GF-D8 (cell line): ENCODE measurements around the gene SLC18A3.

Experiments used
- DNase-seq: peaks from one replicate; lab custom pipeline; 2025; lab: John Stamatoyannopoulos, UW

Gene SLC18A3

DNA sequence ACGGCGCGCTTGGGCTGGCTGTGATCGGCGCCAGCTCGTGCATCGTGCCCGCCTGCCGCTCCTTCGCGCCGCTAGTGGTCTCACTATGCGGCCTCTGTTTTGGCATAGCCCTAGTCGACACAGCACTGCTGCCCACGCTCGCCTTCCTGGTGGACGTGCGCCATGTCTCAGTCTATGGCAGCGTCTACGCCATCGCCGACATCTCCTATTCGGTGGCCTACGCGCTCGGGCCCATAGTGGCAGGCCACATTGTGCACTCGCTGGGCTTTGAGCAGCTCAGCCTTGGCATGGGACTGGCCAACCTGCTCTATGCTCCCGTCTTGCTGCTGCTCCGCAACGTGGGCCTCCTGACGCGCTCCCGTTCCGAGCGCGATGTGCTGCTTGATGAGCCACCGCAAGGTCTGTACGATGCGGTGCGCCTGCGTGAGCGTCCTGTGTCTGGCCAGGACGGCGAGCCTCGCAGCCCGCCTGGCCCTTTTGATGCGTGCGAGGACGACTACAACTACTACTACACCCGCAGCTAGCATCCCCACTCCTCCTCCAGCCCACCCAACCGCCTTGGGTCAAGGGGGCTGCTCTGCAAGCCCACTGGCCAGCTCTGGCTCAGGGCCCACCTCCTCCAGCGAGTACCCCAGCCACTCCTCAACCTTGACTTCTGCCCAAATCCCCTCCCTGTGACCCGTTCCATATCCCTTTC, 1.9 kb downstream of the SLC18A3 start:
- DNase-seq: no peak

DNA sequence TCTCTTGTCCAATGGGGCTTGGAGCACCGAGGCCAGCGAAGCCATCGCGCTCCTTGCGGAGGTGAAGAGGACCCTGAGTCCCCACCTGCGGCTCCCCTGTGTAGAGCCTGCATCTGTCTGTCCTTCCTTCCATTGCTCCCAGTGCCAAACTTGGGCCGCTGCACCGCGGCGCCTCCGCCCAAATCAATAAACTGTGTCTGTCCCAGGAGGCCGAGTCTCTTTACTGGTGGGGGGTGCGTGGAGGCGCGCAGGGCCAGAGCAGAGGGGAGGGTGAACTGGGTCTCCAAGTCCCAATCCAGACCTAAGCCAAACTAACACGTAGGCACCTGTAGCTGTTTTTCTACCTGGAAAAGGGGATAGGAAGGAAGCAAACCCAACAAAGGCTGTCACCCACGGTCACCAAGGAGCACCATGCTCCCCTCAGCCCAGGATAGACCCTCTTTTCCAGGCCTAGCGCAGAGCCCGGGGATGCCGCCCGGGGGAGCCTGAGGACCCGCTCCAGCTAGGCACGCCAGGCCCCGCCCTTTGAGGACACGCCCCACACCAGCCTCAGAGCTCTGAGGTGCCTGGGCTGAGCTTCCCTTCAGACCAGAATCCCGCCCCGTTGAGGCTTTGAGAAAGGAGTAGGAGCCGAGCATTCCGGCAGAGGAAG, 2.5 kb downstream of the SLC18A3 start:
- no peak for DNase-seq

GRCh38 chr10:49613165-49613881, 3.2 kb downstream of the SLC18A3 start:
- DNase-seq: no peak

- no peak for DNase-seq
These were observed 3.8 kb downstream of the SLC18A3 start, which contains the start of gene CHAT for GRCh38 chr10:49613882-49614241. TSS of gene CHAT (plus strand) at chr10:49614037. CDS start at chr10:49614190, 153 bp downstream.

DNA sequence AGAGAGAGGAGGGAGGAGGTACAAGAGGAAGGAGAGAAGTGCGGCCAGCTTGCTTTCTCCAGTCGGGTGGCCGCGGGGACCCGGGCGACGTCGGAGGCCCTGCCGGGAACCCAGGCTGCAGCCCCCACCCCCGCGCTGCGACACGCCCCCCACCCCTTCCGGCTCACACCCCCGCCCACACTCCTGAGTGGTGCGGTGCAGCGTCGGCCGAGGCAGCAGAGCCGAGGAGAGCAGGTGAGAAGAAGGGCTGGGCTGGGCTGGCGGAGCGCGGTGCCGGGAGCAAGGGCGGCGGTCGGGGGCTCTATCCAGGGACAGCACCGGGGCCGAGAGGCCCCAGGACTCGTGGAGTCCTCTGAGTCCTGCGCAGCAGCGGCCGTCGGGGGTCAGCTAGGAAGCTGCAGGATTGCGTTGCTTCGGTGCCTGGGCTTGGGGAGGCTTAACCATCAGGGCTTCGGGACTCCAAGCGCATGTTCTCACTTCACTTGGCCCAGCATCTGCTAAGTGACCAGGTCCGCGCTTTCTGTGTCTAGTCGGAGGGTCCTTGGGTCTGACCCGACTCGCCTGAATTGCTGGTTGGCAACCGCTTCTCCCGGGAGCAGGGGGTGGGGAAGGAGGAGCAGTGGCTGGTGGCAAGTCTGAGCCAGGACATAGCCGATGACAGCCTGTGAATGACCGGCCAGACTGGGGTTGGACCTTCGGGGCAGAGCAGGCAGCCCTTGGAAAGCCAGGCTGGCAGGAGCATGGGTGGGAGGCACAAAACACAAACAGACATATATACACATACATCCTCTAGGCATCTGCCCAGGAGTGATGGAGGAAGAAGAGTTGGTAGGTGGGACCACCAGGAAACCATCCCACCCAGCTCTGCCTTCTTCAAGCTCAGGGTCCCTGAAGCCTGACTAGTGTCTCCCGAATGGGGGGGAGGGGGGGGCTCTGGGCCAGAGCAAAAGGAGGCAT, 4.4 kb downstream of the SLC18A3 start:
- DNase-seq: no peak

- no peak for DNase-seq
These were observed 5.1 kb downstream of the SLC18A3 start for GRCh38 chr10:49615213-49615612.

- no peak for DNase-seq
These were observed 5.6 kb downstream of the SLC18A3 start for GRCh38 chr10:49615721-49616120.

DNA sequence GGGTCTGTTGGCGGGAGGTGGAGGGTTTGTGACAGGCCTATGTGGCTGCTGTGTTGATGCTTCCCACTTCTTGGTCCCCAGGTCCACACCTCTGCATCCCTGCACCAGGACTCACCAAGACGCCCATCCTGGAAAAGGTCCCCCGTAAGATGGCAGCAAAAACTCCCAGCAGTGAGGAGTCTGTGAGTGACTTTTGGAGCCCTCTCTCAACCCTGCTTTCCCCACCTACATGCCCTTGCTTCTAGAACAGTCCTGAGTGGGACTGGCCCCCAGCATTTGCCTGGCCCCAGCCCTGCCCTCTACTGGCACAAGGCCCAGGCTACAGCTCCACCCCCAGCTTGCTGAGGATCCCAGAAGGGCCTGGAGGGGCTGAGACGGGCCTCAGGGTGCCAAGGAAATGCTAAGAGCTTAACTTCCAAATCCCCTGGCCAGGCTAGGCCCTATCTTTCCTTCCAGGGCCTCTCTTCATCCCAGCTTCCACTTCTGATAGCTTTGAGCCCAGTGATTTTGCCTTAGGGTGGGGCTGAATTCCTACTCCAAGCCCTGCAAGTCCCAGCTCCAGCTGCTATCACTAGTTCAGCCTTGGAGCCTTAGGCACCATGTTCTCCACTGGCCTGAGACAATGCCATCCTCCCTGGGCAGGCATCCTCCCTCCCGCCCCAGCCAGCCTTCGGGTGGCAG, 6.5 kb downstream of the SLC18A3 start:
- no peak for DNase-seq

- DNase-seq: no peak
These were observed 7.3 kb downstream of the SLC18A3 start for GRCh38 chr10:49617121-49618020.

GRCh38 chr10:49618821-49619220, 8.7 kb downstream of the SLC18A3 start:
- no peak for DNase-seq

DNA sequence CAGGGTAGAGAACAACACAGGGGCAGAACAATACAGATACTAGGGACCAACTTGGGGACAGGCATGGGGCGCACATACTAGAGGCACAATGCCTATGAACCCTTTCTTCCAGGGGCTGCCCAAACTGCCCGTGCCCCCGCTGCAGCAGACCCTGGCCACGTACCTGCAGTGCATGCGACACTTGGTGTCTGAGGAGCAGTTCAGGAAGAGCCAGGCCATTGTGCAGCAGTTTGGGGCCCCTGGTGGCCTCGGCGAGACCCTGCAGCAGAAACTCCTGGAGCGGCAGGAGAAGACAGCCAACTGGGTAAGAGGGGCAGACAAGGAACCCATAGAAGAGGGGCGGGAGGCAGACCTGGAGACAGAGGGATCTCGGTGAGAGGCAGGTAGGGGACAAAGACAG, 9.5 kb downstream of the SLC18A3 start:
- DNase-seq: no peak

DNA sequence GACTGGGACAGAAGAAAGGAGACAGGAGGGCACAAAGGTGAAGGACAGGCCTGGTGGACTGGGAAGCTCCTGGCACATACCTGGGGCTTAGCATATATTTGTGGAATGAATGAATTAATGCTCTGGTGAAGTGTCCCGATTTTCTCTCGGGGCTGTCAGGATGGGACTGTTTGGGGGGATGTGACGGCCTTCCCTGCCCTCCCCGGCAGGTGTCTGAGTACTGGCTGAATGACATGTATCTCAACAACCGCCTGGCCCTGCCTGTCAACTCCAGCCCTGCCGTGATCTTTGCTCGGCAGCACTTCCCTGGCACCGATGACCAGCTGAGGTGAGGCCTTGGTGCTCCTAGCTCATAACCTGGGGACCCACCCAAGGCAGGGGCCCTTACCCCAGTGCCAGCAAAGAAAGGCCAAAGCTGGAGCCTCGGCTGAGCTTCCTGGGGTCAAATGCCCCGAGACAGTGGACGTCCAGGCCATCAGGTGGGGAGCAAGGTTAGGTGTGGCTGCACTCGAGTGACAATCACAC, 10.2 kb downstream of the SLC18A3 start:
- no peak for DNase-seq

DNA sequence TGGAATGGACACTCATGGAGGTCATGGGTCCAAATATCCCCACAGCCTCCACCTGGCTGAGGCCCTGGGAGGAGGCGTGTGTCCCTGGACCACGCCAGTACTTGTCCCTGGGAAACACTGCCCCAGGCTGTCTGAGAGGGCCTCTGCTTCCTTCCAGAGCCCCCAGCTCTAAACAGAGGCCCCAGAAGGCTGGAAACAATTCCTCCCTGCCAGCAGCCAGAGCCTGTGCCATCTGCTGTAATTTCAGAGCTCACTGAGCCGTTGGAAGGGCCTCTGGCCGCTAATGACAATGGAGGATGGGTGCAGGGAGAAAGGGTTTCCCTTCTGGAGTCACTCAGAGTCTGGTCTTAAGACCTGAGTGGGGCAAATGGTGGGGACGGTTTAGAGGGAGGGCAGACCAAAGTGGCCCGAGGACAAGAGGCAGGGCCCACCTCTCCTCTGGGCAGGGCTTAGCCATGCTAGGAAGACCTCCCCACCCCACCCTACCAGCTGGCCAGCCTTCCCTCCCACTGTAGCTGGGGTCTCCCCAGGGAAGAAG, 10.8 kb downstream of the SLC18A3 start:
- no peak for DNase-seq

DNA sequence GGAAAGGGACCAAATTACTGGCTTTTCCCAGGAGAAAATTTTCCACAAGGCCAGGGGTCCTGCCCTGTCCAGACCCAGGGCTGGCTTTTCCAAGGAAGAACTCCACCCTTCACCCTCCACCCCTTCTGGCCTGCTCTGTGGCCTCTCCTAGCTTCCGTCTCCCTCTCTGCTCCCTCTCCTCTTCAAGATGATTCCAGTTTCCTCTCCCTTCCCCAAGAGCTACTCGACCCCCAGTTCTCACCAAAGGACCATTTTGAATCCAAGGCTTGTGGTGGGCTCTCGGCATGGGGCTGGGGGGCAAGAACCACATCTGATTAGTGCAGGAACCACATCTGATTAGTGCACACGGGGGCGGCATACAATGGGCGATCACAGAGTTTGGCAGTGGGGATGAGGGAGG, 11.5 kb downstream of the SLC18A3 start:
- no peak for DNase-seq

GRCh38 chr10:49622426-49623425, 12.6 kb downstream of the SLC18A3 start:
- no peak for DNase-seq

GRCh38 chr10:49624629-49625028, 14.5 kb downstream of the SLC18A3 start:
- DNase-seq: no peak

- DNase-seq: no peak
These were observed 15.3 kb downstream of the SLC18A3 start for GRCh38 chr10:49625411-49625810.

GRCh38 chr10:49627038-49627437, 16.9 kb downstream of the SLC18A3 start:
- DNase-seq: no peak
